Activated CD4-positive, alpha-beta T cell treated with anti-CD3 and anti-CD28 coated beads for 1 hour (primary cell): ENCODE data around the gene PDE4A.
A peak's percentile ranks its signal among the peaks of the same experiment; 100 is the strongest.
"Not testable (repeated sequence)": the region's sequence is repeated elsewhere in the genome, so short reads cannot be mapped to it uniquely, and the experiment has no call there.

Source experiments
- DNase-seq: peaks from one replicate; pipeline ENCODE4 v3.0.0-alpha.2; 2020

Gene PDE4A

GRCh38 chr19:10430505-10431253 is 10.3 kb downstream of the PDE4A start:
- DNase-seq, result no peak

GRCh38 chr19:10431254-10431942 is 11.1 kb downstream of the PDE4A start:
- DNase-seq, result no peak

GRCh38 chr19:10431943-10432735 is 11.8 kb downstream of the PDE4A start:
- DNase-seq, result peak; percentile 36

GRCh38 chr19:10432736-10433130 is 12.4 kb downstream of the PDE4A start:
- no peak for DNase-seq

GRCh38 chr19:10433131-10433536 is 12.8 kb downstream of the PDE4A start:
- no peak for DNase-seq

- DNase-seq, result no peak
Observed at GRCh38 chr19:10439588-10439987, 19.2 kb downstream of the PDE4A start.

GRCh38 chr19:10442698-10443097 is 22.4 kb downstream of the PDE4A start:
- no peak for DNase-seq

GRCh38 chr19:10449037-10449436 is 28.7 kb downstream of the PDE4A start:
- DNase-seq, result no peak

- DNase-seq, result no peak
Observed at GRCh38 chr19:10450191-10450852, 30.0 kb downstream of the PDE4A start.

GRCh38 chr19:10450853-10451609 is 30.7 kb downstream of the PDE4A start:
- no peak for DNase-seq

- DNase-seq, result no peak
Observed at GRCh38 chr19:10452726-10453618, 32.6 kb downstream of the PDE4A start.

GRCh38 chr19:10453852-10454251 is 33.5 kb downstream of the PDE4A start:
- no peak for DNase-seq

GRCh38 chr19:10454267-10454666 is 33.9 kb downstream of the PDE4A start:
- DNase-seq, result no peak

- DNase-seq, result not testable (repeated sequence)
Observed at GRCh38 chr19:10458733-10459132, 38.4 kb downstream of the PDE4A start.

- DNase-seq, result no peak
Observed at GRCh38 chr19:10460714-10461046, 40.3 kb downstream of the PDE4A start.

- peak; percentile 75 for DNase-seq
Observed at GRCh38 chr19:10461047-10461949, 41.0 kb downstream of the PDE4A start.

GRCh38 chr19:10462042-10462441 is 41.7 kb downstream of the PDE4A start:
- not testable (repeated sequence) for DNase-seq

GRCh38 chr19:10462557-10462956 is 42.2 kb downstream of the PDE4A start:
- no peak for DNase-seq

- DNase-seq, result no peak
Observed at GRCh38 chr19:10464456-10464855, 44.1 kb downstream of the PDE4A start.

- DNase-seq, result no peak
Observed at GRCh38 chr19:10467104-10467706, 46.9 kb downstream of the PDE4A start.
